ENCODE data around the gene OGFR. TPM values are rescaled to one million over a fixed set of nuclear protein-coding genes. Genes with fewer than 3 reads are reported as not detected.

OGFR gene
- total RNA-seq, 1 experiment from 2014 or later: 57.4 TPM

DNA sequence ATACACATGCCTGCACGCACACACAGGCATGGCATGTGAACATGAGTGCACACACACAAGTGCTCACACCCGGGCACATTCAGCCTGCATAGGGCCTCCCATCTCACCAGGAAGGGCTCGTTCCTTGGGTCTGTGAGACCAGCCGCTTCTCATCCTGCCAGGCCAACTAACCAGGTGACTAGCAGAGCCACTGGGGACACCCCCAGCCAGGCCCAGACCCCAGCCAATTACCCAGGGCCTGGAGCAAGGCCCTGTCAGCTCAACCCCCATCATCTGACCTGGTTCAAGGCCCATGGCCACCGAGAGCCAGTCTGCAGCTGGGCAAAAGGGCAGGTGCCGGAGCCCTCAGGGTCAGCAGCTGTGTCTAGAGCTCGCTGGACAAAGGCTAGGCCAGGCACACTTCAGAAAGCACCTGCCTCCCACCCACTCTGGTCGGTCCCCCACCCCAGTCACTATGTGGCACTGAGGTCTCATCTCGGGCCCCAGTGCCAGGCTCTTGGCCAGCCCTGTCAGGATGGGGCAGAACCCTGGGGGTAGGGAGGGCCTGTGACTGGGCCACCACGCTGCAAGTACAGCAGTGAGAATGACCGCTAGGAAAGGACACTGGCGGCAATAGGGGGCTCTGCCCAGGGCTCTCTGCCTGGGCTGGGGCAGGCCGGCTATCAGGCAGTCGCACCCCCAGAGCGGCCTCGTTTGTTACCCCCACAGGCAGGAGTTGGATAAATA, 35.1 kb upstream of the OGFR start:
- Histone ChIP-seq H3K9me2 (ENCODE audit: insufficient read depth) (no peaks in the 10 kb centered on the region), H3K79me2 (ENCODE audit: low read depth) (no peaks in the 10 kb centered on the region), H3K4me2 (no peak overlapping the region), H4K20me1 (ENCODE audit: insufficient read depth) (no peaks in the 10 kb centered on the region), H3K27me3 (ENCODE audit: insufficient read depth, low read depth) (0 out of 2 replicates have a peak, but pooled peaks cover 5% of the 10 kb centered on the region), H3K36me3 (ENCODE audit: low read depth) (no peaks in the 10 kb centered on the region), H3F3A (ENCODE audit: insufficient read depth, low read depth) (peaks cover 46% of the 10 kb centered on the region), H3K9me3 (ENCODE audit: insufficient read depth, low read depth) (no peaks in the 10 kb centered on the region), H3K4me3 (no peak overlapping the region), H3K4me1 (replicated peaks; ENCODE audit: insufficient read depth) (peaks cover 67% of the 10 kb centered on the region), H3K27ac (no peak overlapping the region), H2AFZ (no peak overlapping the region)
- ChIA-PET CTCF (no interaction called here), POLR2A (ENCODE audit: unreplicated experiment) (no interaction called here)
- BruUV-seq (replicated peaks): no TSS peak
- intact Hi-C loops (cut with micrococcal nuclease; ENCODE audit: unreplicated experiment): no loop called here
- no peak for DNase-seq
- TF ChIP-seq EZH2 (IDR thresholded peaks at IDR 0.05; ENCODE audit: low read depth): no peak
- TF ChIP-seq, protein P1, sequence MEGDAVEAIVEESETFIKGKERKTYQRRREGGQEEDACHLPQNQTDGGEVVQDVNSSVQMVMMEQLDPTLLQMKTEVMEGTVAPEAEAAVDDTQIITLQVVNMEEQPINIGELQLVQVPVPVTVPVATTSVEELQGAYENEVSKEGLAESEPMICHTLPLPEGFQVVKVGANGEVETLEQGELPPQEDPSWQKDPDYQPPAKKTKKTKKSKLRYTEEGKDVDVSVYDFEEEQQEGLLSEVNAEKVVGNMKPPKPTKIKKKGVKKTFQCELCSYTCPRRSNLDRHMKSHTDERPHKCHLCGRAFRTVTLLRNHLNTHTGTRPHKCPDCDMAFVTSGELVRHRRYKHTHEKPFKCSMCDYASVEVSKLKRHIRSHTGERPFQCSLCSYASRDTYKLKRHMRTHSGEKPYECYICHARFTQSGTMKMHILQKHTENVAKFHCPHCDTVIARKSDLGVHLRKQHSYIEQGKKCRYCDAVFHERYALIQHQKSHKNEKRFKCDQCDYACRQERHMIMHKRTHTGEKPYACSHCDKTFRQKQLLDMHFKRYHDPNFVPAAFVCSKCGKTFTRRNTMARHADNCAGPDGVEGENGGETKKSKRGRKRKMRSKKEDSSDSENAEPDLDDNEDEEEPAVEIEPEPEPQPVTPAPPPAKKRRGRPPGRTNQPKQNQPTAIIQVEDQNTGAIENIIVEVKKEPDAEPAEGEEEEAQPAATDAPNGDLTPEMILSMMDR (conservative IDR thresholded peaks at IDR 0.05): no peak

DNA sequence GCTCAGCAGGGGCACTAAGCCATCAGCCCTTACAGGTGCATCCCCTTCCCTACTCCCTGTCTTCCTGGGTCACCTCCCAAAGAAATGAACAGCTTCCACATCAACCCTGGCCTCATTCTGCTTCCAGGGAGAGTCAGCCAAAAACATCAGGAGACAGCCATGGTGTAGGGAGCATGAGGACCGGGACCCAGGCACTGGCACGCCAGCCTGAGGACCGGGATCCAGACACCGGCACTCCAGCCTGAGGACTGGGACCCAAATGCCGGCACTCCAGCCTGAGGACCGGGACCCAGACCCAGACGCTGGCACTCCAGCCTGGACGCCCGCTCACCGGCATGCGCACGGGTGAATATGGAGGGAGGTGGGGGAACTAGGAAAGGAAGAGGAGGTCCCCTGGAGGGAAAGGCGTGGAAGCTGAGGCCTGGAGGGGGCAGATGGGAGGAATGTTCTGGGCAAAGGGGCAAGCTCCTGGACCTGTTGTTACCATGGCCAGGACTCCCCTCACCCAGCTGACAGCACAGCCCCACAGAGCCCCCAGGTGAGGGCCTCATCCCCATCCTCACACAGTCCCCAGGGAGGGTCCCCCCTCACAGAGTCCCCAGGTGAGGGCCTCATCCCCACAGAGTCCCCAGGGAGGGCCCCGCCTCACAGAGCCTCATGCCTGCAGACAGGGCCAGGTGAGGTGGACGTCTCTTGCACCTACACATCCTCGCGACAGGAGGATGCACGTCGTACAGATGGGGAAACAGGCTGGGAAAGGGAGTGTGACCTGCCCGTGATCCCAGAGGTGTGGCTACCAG, 34.3 kb upstream of the OGFR start:
- DNase-seq: no peak
- ChIA-PET CTCF (no interaction called here), POLR2A (ENCODE audit: unreplicated experiment) (no interaction called here)
- Histone ChIP-seq H3F3A (ENCODE audit: insufficient read depth, low read depth) (peaks cover 40% of the 10 kb centered on the region), H3K4me1 (replicated peaks; ENCODE audit: insufficient read depth) (peaks cover 67% of the 10 kb centered on the region), H3K9me3 (ENCODE audit: insufficient read depth, low read depth) (no peaks in the 10 kb centered on the region), H2AFZ (no peak overlapping the region), H3K36me3 (ENCODE audit: low read depth) (no peaks in the 10 kb centered on the region), H3K27me3 (ENCODE audit: insufficient read depth, low read depth) (0 out of 2 replicates have a peak, but pooled peaks cover 5% of the 10 kb centered on the region), H3K4me3 (no peak overlapping the region), H3K27ac (no peak overlapping the region), H4K20me1 (ENCODE audit: insufficient read depth) (no peaks in the 10 kb centered on the region), H3K9me2 (ENCODE audit: insufficient read depth) (no peaks in the 10 kb centered on the region), H3K4me2 (no peak overlapping the region), H3K79me2 (ENCODE audit: low read depth) (no peaks in the 10 kb centered on the region)
- intact Hi-C loops (cut with micrococcal nuclease; ENCODE audit: unreplicated experiment): no loop called here
- no TSS peak for BruUV-seq (replicated peaks)
- TF ChIP-seq, protein P1 (conservative IDR thresholded peaks at IDR 0.05): no peak
- no peak for TF ChIP-seq EZH2 (IDR thresholded peaks at IDR 0.05; ENCODE audit: low read depth)

DNA sequence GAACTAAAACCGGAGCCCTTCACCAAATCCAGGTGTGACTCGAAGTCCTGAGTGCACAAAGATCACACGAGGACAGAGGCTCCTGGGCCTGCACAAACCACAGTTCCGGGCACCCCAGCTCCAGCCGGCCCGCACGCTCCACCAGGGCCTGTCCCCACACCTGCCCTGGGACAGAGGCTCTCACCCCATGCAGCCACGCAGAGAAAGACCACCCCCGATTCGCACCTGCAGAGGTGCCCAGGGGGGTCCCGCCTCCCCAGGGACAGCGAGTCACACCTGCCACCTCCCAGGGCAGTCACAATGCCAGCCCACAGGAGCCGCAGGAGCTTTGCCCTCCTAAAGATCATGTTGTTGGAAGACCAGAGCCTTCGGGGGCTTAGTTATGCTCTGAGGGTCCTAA, 33.7 kb upstream of the OGFR start:
- ChIA-PET POLR2A (ENCODE audit: unreplicated experiment) (no interaction called here), CTCF (no interaction called here)
- no peaks in the 10 kb centered on the region for H4K20me1 ChIP-seq (ENCODE audit: insufficient read depth)
- no TSS peak for BruUV-seq (replicated peaks)
- DNase-seq: no peak
- intact Hi-C loops (cut with micrococcal nuclease; ENCODE audit: unreplicated experiment): no loop called here
- H3K4me2 ChIP-seq: no peak overlapping the region
- H2AFZ ChIP-seq: no peak overlapping the region
- no peak for TF ChIP-seq EZH2 (IDR thresholded peaks at IDR 0.05; ENCODE audit: low read depth)
- TF ChIP-seq, protein P1 (conservative IDR thresholded peaks at IDR 0.05): no peak
- H3F3A ChIP-seq (ENCODE audit: insufficient read depth, low read depth): peaks cover 39% of the 10 kb centered on the region
- no peak overlapping the region for H3K4me3 ChIP-seq
- peaks cover 67% of the 10 kb centered on the region for H3K4me1 ChIP-seq (replicated peaks; ENCODE audit: insufficient read depth)
- H3K79me2 ChIP-seq (ENCODE audit: low read depth): no peaks in the 10 kb centered on the region
- no peak overlapping the region for H3K27ac ChIP-seq
- no peaks in the 10 kb centered on the region for H3K9me2 ChIP-seq (ENCODE audit: insufficient read depth)
- no peaks in the 10 kb centered on the region for H3K9me3 ChIP-seq (ENCODE audit: insufficient read depth, low read depth)
- 0 out of 2 replicates have a peak, but pooled peaks cover 2% of the 10 kb centered on the region for H3K27me3 ChIP-seq (ENCODE audit: insufficient read depth, low read depth)
- H3K36me3 ChIP-seq (ENCODE audit: low read depth): no peaks in the 10 kb centered on the region
